ENCODE results near the gene DOC2A. TPM values are rescaled to one million over a fixed set of nuclear protein-coding genes. Genes with fewer than 3 reads are reported as not detected.
"Not testable (repeated sequence)": the region's sequence is repeated elsewhere in the genome, so short reads cannot be mapped to it uniquely, and the experiment has no call there.

Gene DOC2A
- total RNA-seq, 1 donor from 2014 or later = 6.9 TPM

GRCh38 chr16:30025574-30025973 lies 14.7 kb upstream of the DOC2A start:
- no peak overlapping the region for H3K27ac Mint-ChIP-seq
- no peak overlapping the region for H3K4me3 Mint-ChIP-seq
- peaks cover 5% of the 10 kb centered on the region for H3K4me1 Mint-ChIP-seq (ENCODE audit: unreplicated experiment)
- TF ChIP-seq CTCF (conservative IDR thresholded peaks at IDR 0.05) = no peak
- H3K9me3 Mint-ChIP-seq = no peaks in the 10 kb centered on the region
- no peak for DNase-seq (ENCODE audit: extremely low spot score, unreplicated experiment)
- H3K27me3 Mint-ChIP-seq = peaks cover 57% of the 10 kb centered on the region
- H3K36me3 Mint-ChIP-seq = no peaks in the 10 kb centered on the region

GRCh38 chr16:30025156-30025555 lies 14.3 kb upstream of the DOC2A start:
- Mint-ChIP-seq H3K9me3 (no peaks in the 10 kb centered on the region), H3K4me3 (no peak overlapping the region), H3K27me3 (peaks cover 57% of the 10 kb centered on the region), H3K36me3 (no peaks in the 10 kb centered on the region), H3K4me1 (ENCODE audit: unreplicated experiment) (peaks cover 5% of the 10 kb centered on the region), H3K27ac (no peak overlapping the region)
- no peak for DNase-seq (ENCODE audit: extremely low spot score, unreplicated experiment)
- TF ChIP-seq CTCF (conservative IDR thresholded peaks at IDR 0.05) = no peak

GRCh38 chr16:30024451-30024850 lies 13.6 kb upstream of the DOC2A start:
- H3K9me3 Mint-ChIP-seq = no peaks in the 10 kb centered on the region
- no peak overlapping the region for H3K4me3 Mint-ChIP-seq
- H3K27me3 Mint-ChIP-seq = peaks cover 50% of the 10 kb centered on the region
- no peak overlapping the region for H3K27ac Mint-ChIP-seq
- TF ChIP-seq CTCF (conservative IDR thresholded peaks at IDR 0.05) = no peak
- peaks cover 5% of the 10 kb centered on the region for H3K4me1 Mint-ChIP-seq (ENCODE audit: unreplicated experiment)
- DNase-seq (ENCODE audit: extremely low spot score, unreplicated experiment) = no peak
- no peaks in the 10 kb centered on the region for H3K36me3 Mint-ChIP-seq

GRCh38 chr16:30023586-30023985 lies 12.8 kb upstream of the DOC2A start:
- no peak overlapping the region for H3K27ac Mint-ChIP-seq
- H3K4me1 Mint-ChIP-seq (ENCODE audit: unreplicated experiment) = peaks cover 5% of the 10 kb centered on the region
- H3K4me3 Mint-ChIP-seq = no peak overlapping the region
- no peak for DNase-seq (ENCODE audit: extremely low spot score, unreplicated experiment)
- TF ChIP-seq CTCF (conservative IDR thresholded peaks at IDR 0.05) = no peak
- no peaks in the 10 kb centered on the region for H3K9me3 Mint-ChIP-seq
- no peaks in the 10 kb centered on the region for H3K36me3 Mint-ChIP-seq
- H3K27me3 Mint-ChIP-seq = peaks cover 46% of the 10 kb centered on the region

GRCh38 chr16:30022887-30023286 lies 12.1 kb upstream of the DOC2A start, which contains the start of gene C16orf92:
TSS of gene C16orf92 (plus strand) at chr16:30023198. CDS start at chr16:30023341, 143 bp downstream.
- Mint-ChIP-seq H3K9me3 (no peaks in the 10 kb centered on the region), H3K36me3 (no peaks in the 10 kb centered on the region), H3K4me1 (ENCODE audit: unreplicated experiment) (peaks cover 5% of the 10 kb centered on the region), H3K4me3 (no peak within 1 kb of the TSS), H3K27me3 (peaks cover 40% of the 10 kb centered on the region), H3K27ac (no peak within 1 kb of the TSS)
- no peak for TF ChIP-seq CTCF (conservative IDR thresholded peaks at IDR 0.05)
- no peak for DNase-seq (ENCODE audit: extremely low spot score, unreplicated experiment)

- Mint-ChIP-seq H3K9me3 (no peaks in the 10 kb centered on the region), H3K27me3 (peaks cover 20% of the 10 kb centered on the region), H3K36me3 (no peaks in the 10 kb centered on the region), H3K4me1 (ENCODE audit: unreplicated experiment) (peaks cover 5% of the 10 kb centered on the region), H3K27ac (no peak overlapping the region), H3K4me3 (peak overlapping the region; percentile 48)
- TF ChIP-seq CTCF (conservative IDR thresholded peaks at IDR 0.05) = no peak
- DNase-seq (ENCODE audit: extremely low spot score, unreplicated experiment) = no peak
These were observed 7.9 kb upstream of the DOC2A start for GRCh38 chr16:30018731-30019158.

- H3K36me3 Mint-ChIP-seq; H3K27ac Mint-ChIP-seq; H3K9me3 Mint-ChIP-seq; H3K4me1 Mint-ChIP-seq (ENCODE audit: unreplicated experiment); H3K4me3 Mint-ChIP-seq; DNase-seq (ENCODE audit: extremely low spot score, unreplicated experiment): not testable (repeated sequence)
- H3K27me3 Mint-ChIP-seq = peaks cover 20% of the 10 kb centered on the region
These were observed 7.1 kb upstream of the DOC2A start for GRCh38 chr16:30017937-30018336.

Measured in type B pancreatic cell (in vitro differentiated cells).